SK-N-SH treated with all-trans-retinoic acid at 6 μM for 48 hours (cell line): ENCODE results near the gene NPAS2.

Experiments
- ATAC-seq: fragments of 200-7000 bp; cut with Tn5 transposase; 3 replicates; pipeline ENCODE4 v1.9.1; 2020; ENCODE audit warnings: mild to moderate bottlenecking, moderate library complexity
- ARNTL ChIP-seq: fragments of 450-650 bp; formaldehyde crosslinking; IDR thresholded peaks from 2 replicates; pipeline ENCODE4 v1.5.0; 2020; ENCODE audit warnings: low read depth, mild to moderate bottlenecking, moderate library complexity, borderline replicate concordance
- BACH2 ChIP-seq: fragments of 250-450 bp; sonication (Bioruptor Pico); IDR thresholded peaks from 2 replicates; pipeline ENCODE4 v1.9.0; 2021; ENCODE audit warnings: mild to moderate bottlenecking, borderline replicate concordance
- CREB5 ChIP-seq: fragments of 250-450 bp; sonication (Bioruptor Pico); IDR thresholded peaks from 2 replicates; pipeline ENCODE4 v1.5.1; 2020; ENCODE audit warnings: low read depth, mild to moderate bottlenecking, moderate library complexity
- CSDC2 ChIP-seq: fragments of 250-450 bp; sonication (Bioruptor Pico); IDR thresholded peaks from 2 replicates; pipeline ENCODE4 v1.5.0; 2020; ENCODE audit warnings: mild to moderate bottlenecking, moderate library complexity
- GLIS3 ChIP-seq: fragments of 250-450 bp; sonication (Bioruptor Pico); IDR thresholded peaks from 2 replicates; pipeline ENCODE4 v1.5.0; 2020; ENCODE audit warnings: mild to moderate bottlenecking, moderate library complexity
- ISL1 ChIP-seq: fragments of 250-450 bp; sonication (Bioruptor Pico); IDR thresholded peaks from 2 replicates; pipeline ENCODE4 v2.1.2; 2022; ENCODE audit warnings: mild to moderate bottlenecking, moderate library complexity
- OSR1 ChIP-seq: fragments of 250-450 bp; sonication (Bioruptor Pico); IDR thresholded peaks from 2 replicates; pipeline ENCODE4 v1.8.0; 2022; ENCODE audit warnings: moderate library complexity, mild to moderate bottlenecking, inconsistent platforms
- PPARA ChIP-seq: fragments of 250-450 bp; sonication (Bioruptor Pico); IDR thresholded peaks from 2 replicates; pipeline ENCODE4 v1.5.0; 2020; ENCODE audit warnings: mild to moderate bottlenecking, borderline replicate concordance
- RARB ChIP-seq: fragments of 250-450 bp; sonication (Bioruptor Pico); IDR thresholded peaks from 2 replicates; pipeline ENCODE4 v1.8.0; 2021; ENCODE audit warnings: mild to moderate bottlenecking, moderate library complexity
- TCF4 ChIP-seq: fragments of 250-450 bp; sonication (Bioruptor Pico); IDR thresholded peaks from 2 replicates; pipeline ENCODE4 v1.8.0; 2021; ENCODE audit warnings: mild to moderate bottlenecking, moderate library complexity, borderline replicate concordance
- TOX ChIP-seq: fragments of 250-450 bp; sonication (Bioruptor Pico); IDR thresholded peaks from 2 replicates; pipeline ENCODE4 v1.8.0; 2021; ENCODE audit warnings: mild to moderate bottlenecking, moderate library complexity, borderline replicate concordance
- ZC3H10 ChIP-seq: fragments of 250-450 bp; sonication (Bioruptor Pico); IDR thresholded peaks from 2 replicates; pipeline ENCODE4 v1.5.1; 2021; ENCODE audit warnings: mild to moderate bottlenecking, moderate library complexity
- ZFP3 ChIP-seq: fragments of 250-450 bp; sonication (Bioruptor Pico); IDR thresholded peaks from 2 replicates; pipeline ENCODE4 v1.5.0; 2020; ENCODE audit warnings: mild to moderate bottlenecking, moderate library complexity
- ZFP30 ChIP-seq: fragments of 450-650 bp; formaldehyde crosslinking; IDR thresholded peaks from 2 replicates; pipeline ENCODE4 v1.5.0; 2022; ENCODE audit warnings: mild to moderate bottlenecking, moderate library complexity
- ZNF70 ChIP-seq: fragments of 450-650 bp; formaldehyde crosslinking; IDR thresholded peaks from 2 replicates; pipeline ENCODE4 v1.5.0; 2020; ENCODE audit warnings: mild to moderate bottlenecking, moderate library complexity
- ZNF8 ChIP-seq: fragments of 450-650 bp; formaldehyde crosslinking; IDR thresholded peaks from 2 replicates; pipeline ENCODE4 v1.5.0; 2020; ENCODE audit warnings: mild to moderate bottlenecking, moderate library complexity
- TF ChIP-seq, protein P1 (sequence below): fragments of 250-450 bp; sonication (Bioruptor Pico); IDR thresholded peaks from 2 replicates; pipeline ENCODE4 v1.5.0; 2020; ENCODE audit warnings: mild to moderate bottlenecking, moderate library complexity
- TF ChIP-seq, protein P2 (sequence below): fragments of 250-450 bp; sonication (Bioruptor Pico); IDR thresholded peaks from 2 replicates; pipeline ENCODE4 v1.8.0; 2020; ENCODE audit warnings: mild to moderate bottlenecking, moderate library complexity, borderline replicate concordance
- TF ChIP-seq, protein P3 (sequence below): fragments of 250-450 bp; sonication (Bioruptor Pico); IDR thresholded peaks from 2 replicates; pipeline ENCODE4 v1.8.0; 2021; ENCODE audit warnings: low read depth, mild to moderate bottlenecking, moderate library complexity, borderline replicate concordance
- TF ChIP-seq, protein P4 (sequence below): fragments of 250-450 bp; sonication (Bioruptor Pico); IDR thresholded peaks from 2 replicates; pipeline ENCODE4 v1.5.1; 2021; ENCODE audit warnings: mild to moderate bottlenecking, moderate library complexity

The NPAS2 gene

DNA sequence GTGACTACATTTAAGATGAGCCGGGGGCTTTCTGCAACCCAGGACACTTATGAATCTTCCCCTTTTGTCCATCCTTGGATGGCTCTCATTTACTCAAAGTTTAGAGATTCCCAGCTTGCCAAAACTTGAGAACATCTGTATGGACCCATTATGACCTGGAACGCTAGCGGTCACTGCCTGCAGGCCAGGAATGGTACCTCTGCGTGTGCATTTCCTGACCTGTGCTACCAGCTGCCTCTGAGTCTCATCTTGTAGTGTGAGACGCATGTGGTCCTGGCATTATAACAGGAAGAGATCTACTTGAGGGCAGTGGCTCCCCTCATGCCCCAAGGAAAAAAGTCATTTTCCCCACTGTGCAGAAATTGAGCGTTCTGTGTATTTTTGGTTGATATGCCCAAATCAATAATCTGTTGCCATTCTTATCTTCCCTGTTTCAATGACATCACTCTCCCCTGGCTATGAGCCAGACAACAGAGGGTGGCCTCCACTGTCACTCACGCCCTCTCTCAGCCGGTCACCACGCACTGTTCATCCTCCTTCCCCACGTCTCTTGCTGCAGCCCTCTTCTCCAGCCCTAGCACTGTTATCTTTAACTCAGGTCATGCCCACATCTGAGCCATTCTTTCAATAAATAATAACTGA, 28.5 kb upstream of the NPAS2 start:
- no peak for ATAC-seq

DNA sequence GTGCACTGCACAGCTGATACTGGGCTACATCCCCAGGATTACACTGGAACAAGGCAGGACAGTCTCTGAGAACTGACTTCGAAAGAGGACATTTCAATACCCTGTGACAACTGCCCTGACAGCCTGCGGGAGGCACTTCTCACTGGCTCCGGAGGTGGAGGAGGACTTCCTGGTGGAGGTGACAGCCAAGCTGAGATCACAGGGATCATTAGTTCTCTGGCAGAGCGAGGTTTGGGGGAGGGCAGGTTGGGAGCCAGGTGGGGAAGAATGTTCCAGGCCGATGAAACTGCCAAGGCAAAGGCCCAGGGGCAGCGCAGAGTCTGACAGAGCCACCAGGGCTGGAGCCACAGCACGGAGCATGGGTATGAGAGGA, 28.0 kb upstream of the NPAS2 start:
- no peak for ATAC-seq
- TF ChIP-seq ARNTL (CRISPR knock-in tag) = no peak
- TF ChIP-seq, protein P1, sequence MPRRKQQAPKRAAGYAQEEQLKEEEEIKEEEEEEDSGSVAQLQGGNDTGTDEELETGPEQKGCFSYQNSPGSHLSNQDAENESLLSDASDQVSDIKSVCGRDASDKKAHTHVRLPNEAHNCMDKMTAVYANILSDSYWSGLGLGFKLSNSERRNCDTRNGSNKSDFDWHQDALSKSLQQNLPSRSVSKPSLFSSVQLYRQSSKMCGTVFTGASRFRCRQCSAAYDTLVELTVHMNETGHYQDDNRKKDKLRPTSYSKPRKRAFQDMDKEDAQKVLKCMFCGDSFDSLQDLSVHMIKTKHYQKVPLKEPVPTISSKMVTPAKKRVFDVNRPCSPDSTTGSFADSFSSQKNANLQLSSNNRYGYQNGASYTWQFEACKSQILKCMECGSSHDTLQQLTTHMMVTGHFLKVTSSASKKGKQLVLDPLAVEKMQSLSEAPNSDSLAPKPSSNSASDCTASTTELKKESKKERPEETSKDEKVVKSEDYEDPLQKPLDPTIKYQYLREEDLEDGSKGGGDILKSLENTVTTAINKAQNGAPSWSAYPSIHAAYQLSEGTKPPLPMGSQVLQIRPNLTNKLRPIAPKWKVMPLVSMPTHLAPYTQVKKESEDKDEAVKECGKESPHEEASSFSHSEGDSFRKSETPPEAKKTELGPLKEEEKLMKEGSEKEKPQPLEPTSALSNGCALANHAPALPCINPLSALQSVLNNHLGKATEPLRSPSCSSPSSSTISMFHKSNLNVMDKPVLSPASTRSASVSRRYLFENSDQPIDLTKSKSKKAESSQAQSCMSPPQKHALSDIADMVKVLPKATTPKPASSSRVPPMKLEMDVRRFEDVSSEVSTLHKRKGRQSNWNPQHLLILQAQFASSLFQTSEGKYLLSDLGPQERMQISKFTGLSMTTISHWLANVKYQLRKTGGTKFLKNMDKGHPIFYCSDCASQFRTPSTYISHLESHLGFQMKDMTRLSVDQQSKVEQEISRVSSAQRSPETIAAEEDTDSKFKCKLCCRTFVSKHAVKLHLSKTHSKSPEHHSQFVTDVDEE = no peak
- no peak for TF ChIP-seq TOX (CRISPR knock-in tag)
- no peak for TF ChIP-seq ZNF8 (CRISPR knock-in tag)
- TF ChIP-seq ZNF70 (CRISPR knock-in tag) = no peak
- no peak for TF ChIP-seq ZFP30 (CRISPR knock-in tag)
- TF ChIP-seq CSDC2 = no peak
- TF ChIP-seq, protein P2, sequence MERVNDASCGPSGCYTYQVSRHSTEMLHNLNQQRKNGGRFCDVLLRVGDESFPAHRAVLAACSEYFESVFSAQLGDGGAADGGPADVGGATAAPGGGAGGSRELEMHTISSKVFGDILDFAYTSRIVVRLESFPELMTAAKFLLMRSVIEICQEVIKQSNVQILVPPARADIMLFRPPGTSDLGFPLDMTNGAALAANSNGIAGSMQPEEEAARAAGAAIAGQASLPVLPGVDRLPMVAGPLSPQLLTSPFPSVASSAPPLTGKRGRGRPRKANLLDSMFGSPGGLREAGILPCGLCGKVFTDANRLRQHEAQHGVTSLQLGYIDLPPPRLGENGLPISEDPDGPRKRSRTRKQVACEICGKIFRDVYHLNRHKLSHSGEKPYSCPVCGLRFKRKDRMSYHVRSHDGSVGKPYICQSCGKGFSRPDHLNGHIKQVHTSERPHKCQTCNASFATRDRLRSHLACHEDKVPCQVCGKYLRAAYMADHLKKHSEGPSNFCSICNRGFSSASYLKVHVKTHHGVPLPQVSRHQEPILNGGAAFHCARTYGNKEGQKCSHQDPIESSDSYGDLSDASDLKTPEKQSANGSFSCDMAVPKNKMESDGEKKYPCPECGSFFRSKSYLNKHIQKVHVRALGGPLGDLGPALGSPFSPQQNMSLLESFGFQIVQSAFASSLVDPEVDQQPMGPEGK (CRISPR knock-in tag) = no peak
- no peak for TF ChIP-seq TCF4 (CRISPR knock-in tag)
- TF ChIP-seq ZC3H10 (CRISPR knock-in tag) = no peak
- TF ChIP-seq ZFP3 (CRISPR knock-in tag) = no peak
- TF ChIP-seq OSR1 (CRISPR knock-in tag) = no peak
- TF ChIP-seq RARB (CRISPR knock-in tag) = no peak
- no peak for TF ChIP-seq GLIS3 (CRISPR knock-in tag)
- TF ChIP-seq, protein P3, sequence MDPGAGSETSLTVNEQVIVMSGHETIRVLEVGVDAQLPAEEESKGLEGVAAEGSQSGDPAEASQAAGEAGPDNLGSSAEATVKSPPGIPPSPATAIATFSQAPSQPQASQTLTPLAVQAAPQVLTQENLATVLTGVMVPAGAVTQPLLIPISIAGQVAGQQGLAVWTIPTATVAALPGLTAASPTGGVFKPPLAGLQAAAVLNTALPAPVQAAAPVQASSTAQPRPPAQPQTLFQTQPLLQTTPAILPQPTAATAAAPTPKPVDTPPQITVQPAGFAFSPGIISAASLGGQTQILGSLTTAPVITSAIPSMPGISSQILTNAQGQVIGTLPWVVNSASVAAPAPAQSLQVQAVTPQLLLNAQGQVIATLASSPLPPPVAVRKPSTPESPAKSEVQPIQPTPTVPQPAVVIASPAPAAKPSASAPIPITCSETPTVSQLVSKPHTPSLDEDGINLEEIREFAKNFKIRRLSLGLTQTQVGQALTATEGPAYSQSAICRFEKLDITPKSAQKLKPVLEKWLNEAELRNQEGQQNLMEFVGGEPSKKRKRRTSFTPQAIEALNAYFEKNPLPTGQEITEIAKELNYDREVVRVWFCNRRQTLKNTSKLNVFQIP = no peak
- no peak for TF ChIP-seq PPARA (CRISPR knock-in tag)
- no peak for TF ChIP-seq ISL1
- TF ChIP-seq, protein P4, sequence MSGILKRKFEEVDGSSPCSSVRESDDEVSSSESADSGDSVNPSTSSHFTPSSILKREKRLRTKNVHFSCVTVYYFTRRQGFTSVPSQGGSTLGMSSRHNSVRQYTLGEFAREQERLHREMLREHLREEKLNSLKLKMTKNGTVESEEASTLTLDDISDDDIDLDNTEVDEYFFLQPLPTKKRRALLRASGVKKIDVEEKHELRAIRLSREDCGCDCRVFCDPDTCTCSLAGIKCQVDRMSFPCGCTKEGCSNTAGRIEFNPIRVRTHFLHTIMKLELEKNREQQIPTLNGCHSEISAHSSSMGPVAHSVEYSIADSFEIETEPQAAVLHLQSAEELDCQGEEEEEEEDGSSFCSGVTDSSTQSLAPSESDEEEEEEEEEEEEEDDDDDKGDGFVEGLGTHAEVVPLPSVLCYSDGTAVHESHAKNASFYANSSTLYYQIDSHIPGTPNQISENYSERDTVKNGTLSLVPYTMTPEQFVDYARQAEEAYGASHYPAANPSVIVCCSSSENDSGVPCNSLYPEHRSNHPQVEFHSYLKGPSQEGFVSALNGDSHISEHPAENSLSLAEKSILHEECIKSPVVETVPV = no peak

More for the DNA sequence above, 28.5 kb upstream of the NPAS2 start:
- TF ChIP-seq, protein P3 = no peak
- TF ChIP-seq OSR1 (CRISPR knock-in tag) (no peak), ISL1 (no peak), RARB (CRISPR knock-in tag) (no peak), BACH2 (CRISPR knock-in tag) (no peak), CREB5 (CRISPR knock-in tag) (no peak), ARNTL (CRISPR knock-in tag) (no peak), ZFP3 (CRISPR knock-in tag) (no peak), ZNF8 (CRISPR knock-in tag) (no peak)
- TF ChIP-seq, protein P2 (CRISPR knock-in tag) = no peak
